Transverse colon (tissue), 4 donors: ENCODE data around the gene KRTAP4-8. TPM values are rescaled to one million over a fixed set of nuclear protein-coding genes. Genes with fewer than 3 reads are reported as not detected.

Experiments
- DNase-seq: peaks from one replicate; pipeline ENCODE4 v3.0.0-alpha.2; 2019
- H3K27ac ChIP-seq, 4 donors: fragments of 200-600 bp; sonication (generic); 2 replicates each; pipeline ENCODE4 v1.5.1; 2016 to 2018; ENCODE audit warnings: inconsistent platforms in 4 of 4
- H3K27me3 ChIP-seq: fragments of 200-600 bp; sonication (generic); 2 replicates; pipeline ENCODE4 v1.5.1; 2017; ENCODE audit warnings: inconsistent platforms
- H3K36me3 ChIP-seq, 4 donors: fragments of 200-600 bp; sonication (generic); 2 replicates each; pipeline ENCODE4 v1.5.1; 2017 to 2019; ENCODE audit warnings: inconsistent platforms in 4 of 4
- H3K4me1 ChIP-seq, 4 donors: fragments of 200-600 bp; sonication (generic); 2 replicates each; pipeline ENCODE4 v1.5.1; 2017 to 2020; ENCODE audit warnings: inconsistent platforms in 4 of 4
- H3K4me3 ChIP-seq, 4 donors: fragments of 200-600 bp; sonication (generic); 1 replicate in 1 of 4; 2 replicates in 3 of 4; pipeline versions ENCODE4 v1.5.1 to v1.6.1; 2017 to 2019; ENCODE audit warnings: inconsistent platforms in 4 of 4
- H3K9me3 ChIP-seq, 2 donors: fragments of 200-600 bp; sonication (generic); 2 replicates each; pipeline ENCODE4 v1.5.1; 2017 to 2019; ENCODE audit warnings: inconsistent platforms in 2 of 2
- EP300 ChIP-seq: sonication (generic); formaldehyde crosslinking; IDR thresholded peaks from one replicate; pipeline ENCODE4 v1.6.1; 2017; ENCODE audit warnings: antibody characterized with exemption, low read depth
- POLR2A ChIP-seq: fragments of 450-650 bp; IDR thresholded peaks from one replicate; pipeline ENCODE4 v1.6.1; 2016; ENCODE audit warnings: antibody characterized with exemption, mild to moderate bottlenecking, moderate library complexity
- POLR2AphosphoS5 ChIP-seq, 3 donors: sonication (generic); formaldehyde crosslinking; IDR thresholded peaks; one replicate each; pipeline ENCODE4 v1.6.1; 2016; ENCODE audit warnings: antibody characterized with exemption in 3 of 3
- WGBS, 2 donors: methylation state at CpG; one replicate each; pipeline ENCODE4 v1.1.5; 2018; ENCODE audit warnings: low coverage in 1 of 2; 5-methylcytosine and 5-hydroxymethylcytosine counted together
- in situ Hi-C, 4 donors: fragments of 200-750 bp; cut with MboI; loops; one replicate each; pipeline versions ENCODE4 v1.15.0 to v1.15.1; 2017; ENCODE audit warnings: low sequenced_read_pairs in 3 of 4, low pct_ligation_motif_present in 1 of 4, low pct_unique_long_range_greater_than_20kb in 1 of 4
- intact Hi-C: fragments of 100-400 bp; cut with DNase I; formaldehyde crosslinking; loops from one replicate; pipeline ENCODE4 v1.15.1; 2023; ENCODE audit warnings: low total_unique reads
- total RNA-seq, 4 donors: library from RNA; depleted of rRNA; stranded (reverse); fragments of >200 nt; gene quantifications; one replicate each; pipeline ENCODE4 v1.1.0, GENCODE V29; 2016
- TF ChIP-seq, protein P1 (sequence below), 5 experiments: fragments of 200-600 bp in 3 of 5; fragments of 450-650 bp in 2 of 5; sonication (generic) in 3 of 5; IDR thresholded peaks; 1 replicate in 2 of 5; 2 replicates in 3 of 5; pipeline ENCODE4 v1.5.1; 2016 to 2017; ENCODE audit warnings: antibody characterized with exemption in 5 of 5, inconsistent platforms in 3 of 5, mild to moderate bottlenecking in 2 of 5, moderate library complexity in 1 of 5

Gene KRTAP4-8
- total RNA-seq, 4 donors from 2014 or later: not detected

DNA sequence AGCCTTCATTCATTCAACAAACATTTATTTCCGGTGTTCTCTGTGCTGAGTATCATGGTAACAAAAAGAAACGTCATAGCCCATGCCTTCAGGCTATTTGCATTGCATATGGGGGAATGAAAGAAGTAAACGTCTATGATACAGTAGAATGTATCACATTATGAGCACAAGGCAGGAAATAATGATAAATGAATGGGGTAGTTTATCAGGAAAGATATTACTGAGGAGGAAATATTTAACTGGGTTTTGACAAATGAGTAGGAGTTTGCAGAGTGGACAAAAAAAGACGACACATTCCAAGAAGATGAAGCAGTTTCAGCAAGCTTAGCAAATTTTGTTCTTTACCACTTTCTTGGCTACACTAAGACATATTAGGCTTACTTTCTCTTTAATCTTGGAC lies 15.3 kb downstream of the KRTAP4-8 start:
- Histone ChIP-seq H3K9me3 (no peaks in the 10 kb centered on the region), H3K4me3 (no peak overlapping the region), H3K27ac (no peak overlapping the region), H3K36me3 (no peaks in the 10 kb centered on the region), H3K27me3 (no peaks in the 10 kb centered on the region), H3K4me1 (no peaks in the 10 kb centered on the region)
- no peak for DNase-seq
- intact Hi-C loops: no loop called here
- WGBS, 2 donors: 44 to 55% methylated on average over 4 of the region's 4 CpGs
- TF ChIP-seq POLR2AphosphoS5 (IDR thresholded peaks at IDR 0.05) (no peak), POLR2A (no peak), EP300 (no peak)
- TF ChIP-seq, protein P1, sequence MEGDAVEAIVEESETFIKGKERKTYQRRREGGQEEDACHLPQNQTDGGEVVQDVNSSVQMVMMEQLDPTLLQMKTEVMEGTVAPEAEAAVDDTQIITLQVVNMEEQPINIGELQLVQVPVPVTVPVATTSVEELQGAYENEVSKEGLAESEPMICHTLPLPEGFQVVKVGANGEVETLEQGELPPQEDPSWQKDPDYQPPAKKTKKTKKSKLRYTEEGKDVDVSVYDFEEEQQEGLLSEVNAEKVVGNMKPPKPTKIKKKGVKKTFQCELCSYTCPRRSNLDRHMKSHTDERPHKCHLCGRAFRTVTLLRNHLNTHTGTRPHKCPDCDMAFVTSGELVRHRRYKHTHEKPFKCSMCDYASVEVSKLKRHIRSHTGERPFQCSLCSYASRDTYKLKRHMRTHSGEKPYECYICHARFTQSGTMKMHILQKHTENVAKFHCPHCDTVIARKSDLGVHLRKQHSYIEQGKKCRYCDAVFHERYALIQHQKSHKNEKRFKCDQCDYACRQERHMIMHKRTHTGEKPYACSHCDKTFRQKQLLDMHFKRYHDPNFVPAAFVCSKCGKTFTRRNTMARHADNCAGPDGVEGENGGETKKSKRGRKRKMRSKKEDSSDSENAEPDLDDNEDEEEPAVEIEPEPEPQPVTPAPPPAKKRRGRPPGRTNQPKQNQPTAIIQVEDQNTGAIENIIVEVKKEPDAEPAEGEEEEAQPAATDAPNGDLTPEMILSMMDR (IDR thresholded peaks at IDR 0.05): no peak
- in situ Hi-C loops: no loop called here

DNA sequence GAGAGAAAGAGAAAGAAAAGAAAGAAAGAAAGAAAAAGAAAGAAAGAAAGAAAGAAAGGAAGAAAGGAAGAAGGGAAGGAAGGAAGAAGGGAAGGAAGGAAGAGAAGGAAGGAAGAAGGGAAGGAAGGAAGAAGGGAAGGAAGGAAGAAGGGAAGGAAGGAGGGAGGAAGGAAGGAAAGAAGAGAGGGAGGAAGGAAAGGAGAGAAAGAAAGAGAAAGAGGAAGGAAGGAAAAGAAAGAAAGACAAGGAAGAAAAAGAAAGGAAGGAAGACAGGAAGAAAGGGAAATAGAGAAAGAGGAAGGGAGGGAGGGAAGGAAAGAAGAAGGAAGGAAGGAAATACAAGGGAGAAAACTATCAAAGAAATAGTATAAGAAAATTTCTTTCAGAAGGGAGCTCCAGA lies 21.2 kb downstream of the KRTAP4-8 start:
- Histone ChIP-seq H3K27ac (no peak overlapping the region), H3K4me1 (no peaks in the 10 kb centered on the region), H3K36me3 (no peaks in the 10 kb centered on the region), H3K9me3 (no peaks in the 10 kb centered on the region), H3K27me3 (peaks cover 8% of the 10 kb centered on the region), H3K4me3 (no peak overlapping the region)
- TF ChIP-seq, protein P1 (IDR thresholded peaks at IDR 0.05): no peak
- TF ChIP-seq POLR2AphosphoS5 (IDR thresholded peaks at IDR 0.05) (no peak), EP300 (no peak), POLR2A (no peak)
- in situ Hi-C loops: no loop called here
- intact Hi-C loops: no loop called here
- DNase-seq: no peak

DNA sequence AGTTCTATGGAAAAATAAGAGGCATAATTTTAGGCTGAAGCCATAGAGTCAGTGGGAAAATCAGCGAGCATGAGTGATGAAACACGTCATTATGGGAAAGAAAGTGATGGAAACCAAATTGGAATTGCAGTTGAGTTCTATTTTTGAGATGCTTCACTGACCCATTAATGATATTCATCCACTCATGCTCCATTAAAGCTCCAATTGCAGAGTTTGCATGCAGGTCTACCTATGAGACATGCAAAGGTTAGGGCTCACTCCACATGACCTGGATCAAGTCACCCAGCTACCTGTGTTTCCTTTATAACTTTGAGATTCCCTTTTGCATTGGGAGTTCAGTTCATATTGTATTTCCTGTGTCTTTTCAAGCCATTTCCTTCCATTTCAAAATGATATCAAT lies 24.3 kb downstream of the KRTAP4-8 start:
- in situ Hi-C loops: no loop called here
- TF ChIP-seq POLR2A: no peak
- TF ChIP-seq, protein P1 (IDR thresholded peaks at IDR 0.05): no peak
- no peak for TF ChIP-seq POLR2AphosphoS5 (IDR thresholded peaks at IDR 0.05)
- TF ChIP-seq EP300: no peak
- Histone ChIP-seq H3K36me3 (no peaks in the 10 kb centered on the region), H3K4me1 (no peaks in the 10 kb centered on the region), H3K27me3 (peaks cover 8% of the 10 kb centered on the region), H3K27ac (no peak overlapping the region), H3K9me3 (no peaks in the 10 kb centered on the region), H3K4me3 (no peak overlapping the region)
- WGBS, 2 donors: 69 to 88% methylated on average over 2 of the region's 2 CpGs
- intact Hi-C loops: no loop called here
- no peak for DNase-seq

DNA sequence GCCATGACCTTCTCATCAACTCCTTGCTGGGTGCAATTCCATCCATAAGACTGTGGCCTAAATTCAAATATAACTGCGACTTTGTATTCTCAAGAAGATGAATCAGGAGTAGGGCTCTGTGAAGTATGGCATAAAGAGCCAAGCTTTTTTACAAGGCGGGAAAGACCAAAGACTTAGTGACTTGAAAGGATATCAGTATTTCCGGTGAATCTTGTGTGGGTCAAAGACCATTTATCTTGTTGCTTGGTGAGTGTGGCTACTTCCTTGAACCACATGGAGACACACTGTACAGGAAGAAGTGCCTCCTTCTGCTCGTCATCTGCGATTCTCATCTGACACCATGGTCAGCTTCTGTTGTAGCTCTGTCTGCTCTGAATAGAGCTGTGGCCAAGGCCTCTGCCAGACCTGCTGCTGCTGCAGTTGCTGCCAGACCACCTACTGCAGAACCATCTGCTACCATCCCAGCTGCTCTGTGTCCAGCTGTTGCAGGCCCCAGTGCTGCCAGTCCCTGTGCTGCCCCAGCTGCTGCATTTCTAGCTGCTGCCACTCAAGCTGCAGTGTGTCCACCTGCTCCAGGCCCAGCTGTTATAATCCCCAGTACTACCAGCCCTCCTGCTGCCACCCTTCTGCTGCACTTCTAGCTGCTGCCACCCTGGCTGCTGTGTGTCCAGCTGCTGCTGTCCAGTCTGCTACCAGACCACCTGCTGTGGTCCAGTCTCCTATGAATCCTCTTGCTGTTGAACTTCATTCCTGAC lies 26.2 kb downstream of the KRTAP4-8 start:
- TF ChIP-seq, protein P1 (IDR thresholded peaks at IDR 0.05): no peak
- no peak for TF ChIP-seq POLR2A
- no peak for TF ChIP-seq POLR2AphosphoS5 (IDR thresholded peaks at IDR 0.05)
- no peak for TF ChIP-seq EP300
- H3K36me3 ChIP-seq: no peaks in the 10 kb centered on the region
- H3K4me1 ChIP-seq: no peaks in the 10 kb centered on the region
- no peak for DNase-seq
- H3K9me3 ChIP-seq: no peaks in the 10 kb centered on the region
- H3K4me3 ChIP-seq: no peak overlapping the region
- in situ Hi-C loops (no loop called here), intact Hi-C loops (no loop called here)
- WGBS, 2 donors: 80 to 83% methylated on average over 3 to 5 of the region's 5 CpGs
- H3K27ac ChIP-seq: no peak overlapping the region
- H3K27me3 ChIP-seq: peaks cover 5% of the 10 kb centered on the region
